ENCODE measurements around the gene GPC1. TPM values are rescaled to one million over a fixed set of nuclear protein-coding genes. Genes with fewer than 3 reads are reported as not detected.

Gene GPC1
- total and polyA plus RNA-seq, 2 of the 4 experiments (the other 2 are of a cell fraction) = 16.0 to 211 TPM

GRCh38 chr2:240425236-240425615 is 10.2 kb upstream of the GPC1 start:
- in situ Hi-C loops (cut with MboI; ENCODE audit: low sequenced_read_pairs) = no loop called here
- no peaks in the 10 kb centered on the region for H4K20me1 ChIP-seq (ENCODE audit: insufficient read depth, low read length)
- BruUV-seq (replicated peaks) = no TSS peak
- no peak overlapping the region for H4K91ac ChIP-seq (ENCODE audit: insufficient read depth, low read depth, low read length)
- no peak overlapping the region for H2AFZ ChIP-seq (replicated peaks; ENCODE audit: low read length, poor library complexity)
- H3K9me3 ChIP-seq (ENCODE audit: control insufficient read depth, insufficient read depth, low read length) = peaks cover 11% of the 10 kb centered on the region
- H2BK120ac ChIP-seq (ENCODE audit: low read depth, low read length) = no peak overlapping the region
- no peak overlapping the region for H3K4me2 ChIP-seq (ENCODE audit: low read depth, low read length)
- H3K4me1 ChIP-seq (ENCODE audit: control insufficient read depth, insufficient read depth, low read length) = peaks cover 2% of the 10 kb centered on the region; the same call in 1 of the 2 replicates
- no peaks in the 10 kb centered on the region for H3K9me1 ChIP-seq (ENCODE audit: insufficient read depth, low read length)
- H3K4me3 ChIP-seq (ENCODE audit: insufficient read depth, low read depth, low read length) = no peak overlapping the region
- no peak overlapping the region for H2AK5ac ChIP-seq (ENCODE audit: low read depth, low read length)
- no peak overlapping the region for H3K18ac ChIP-seq (ENCODE audit: low read depth, low read length)
- DNase-seq (no peak), ATAC-seq (ENCODE audit: low read depth) (no peak)
- H2BK20ac ChIP-seq (ENCODE audit: low read depth, low read length) = no peak overlapping the region
- ChIA-PET CTCF (no interaction called here), POLR2A (ENCODE audit: unreplicated experiment) (no interaction called here)
- no peaks in the 10 kb centered on the region for H3K79me1 ChIP-seq (ENCODE audit: low read depth in 1 of 2, low read length in 2 of 2)
- H2BK5ac ChIP-seq (ENCODE audit: low read depth, low read length, poor library complexity, severe bottlenecking) = no peak overlapping the region
- no peak overlapping the region for H3K9ac ChIP-seq (ENCODE audit: low read depth, low read length)
- no peak overlapping the region for H3K4ac ChIP-seq (ENCODE audit: low read depth, low read length)
- no peak overlapping the region for H4K5ac ChIP-seq (ENCODE audit: low read depth, low read length)
- dilution Hi-C loops (cut with HindIII; ENCODE audit: low sequenced_read_pairs, unreplicated experiment) = no loop called here
- no peak overlapping the region for H3K14ac ChIP-seq (replicated peaks; ENCODE audit: low read depth, low read length)
- H2AK9ac ChIP-seq (replicated peaks; ENCODE audit: low read depth, low read length, poor library complexity) = no peak overlapping the region
- intact Hi-C loops (cut with micrococcal nuclease) = no loop called here
- H3K27ac ChIP-seq (ENCODE audit: insufficient read depth, low read length) = no peak overlapping the region
- no peak overlapping the region for H3K23ac ChIP-seq (ENCODE audit: low read depth, low read length)
- no peak overlapping the region for H2BK15ac ChIP-seq (ENCODE audit: low read depth, low read length)
- WGBS, 2 experiments (ENCODE audit: extremely low coverage in 2 of 2, insufficient read length in 1 of 2) = 94% methylated on average over 4 of the region's 6 CpGs; no CpG with 5 or more reads in 1 of the 2 experiments
- TF ChIP-seq USF2 (IDR thresholded peaks at IDR 0.05; ENCODE audit: low read depth, low read length) (no peak), SMC3 (IDR thresholded peaks at IDR 0.05; ENCODE audit: low read depth, low read length) (no peak), RCOR1 (IDR thresholded peaks at IDR 0.05; ENCODE audit: insufficient replicate concordance, low read length) (no peak), CEBPB (IDR thresholded peaks at IDR 0.05; ENCODE audit: low read depth, low read length) (no peak), RAD21 (IDR thresholded peaks at IDR 0.05; ENCODE audit: low read length) (no peak), ELK1 (IDR thresholded peaks at IDR 0.05; ENCODE audit: borderline replicate concordance, low read depth, low read length) (no peak), NFE2L2 (IDR thresholded peaks at IDR 0.05; ENCODE audit: low read depth, low read length) (no peak), POLR2A (IDR thresholded peaks at IDR 0.05; ENCODE audit: low read depth, low read length) (no peak), RFX5 (IDR thresholded peaks at IDR 0.05; ENCODE audit: low read depth, low read length) (no peak), CTCF (conservative IDR thresholded peaks at IDR 0.05; ENCODE audit: low read depth, low read length) (no peak), CHD1 (IDR thresholded peaks at IDR 0.05; ENCODE audit: low read depth, low read length) (no peak), BHLHE40 (IDR thresholded peaks at IDR 0.05; ENCODE audit: low read depth, low read length) (no peak), MXI1 (IDR thresholded peaks at IDR 0.05; ENCODE audit: borderline replicate concordance, low read depth, low read length) (no peak), FOS (IDR thresholded peaks at IDR 0.05; ENCODE audit: low read depth, low read length) (no peak), MAFK (IDR thresholded peaks at IDR 0.05; ENCODE audit: low read depth, low read length) (no peak), MAZ (IDR thresholded peaks at IDR 0.05; ENCODE audit: borderline replicate concordance, low read depth, low read length) (no peak)
- no peaks in the 10 kb centered on the region for H3K27me3 ChIP-seq (ENCODE audit: control insufficient read depth, insufficient read depth, low read length)
- no peak overlapping the region for H4K8ac ChIP-seq (ENCODE audit: low read depth in 2 of 2, low read length in 2 of 2)
- H3K56ac ChIP-seq (ENCODE audit: extremely low read depth, insufficient read depth, low read length) = no peak overlapping the region
- no peaks in the 10 kb centered on the region for H3K36me3 ChIP-seq (ENCODE audit: control insufficient read depth, insufficient read depth, low read length)
